T-helper 2 cell treated with Interferon-gamma antibody and Interleukin-4, amounts not matched to agents 5 μg/mL and 100 μg/mL, for 36 hours (primary cell): ENCODE results near the gene OR5B21.

Experiments
- DNase-seq: peaks from one replicate; pipeline ENCODE4 v3.0.0; 2021; ENCODE audit warnings: low spot score
- H3K27ac Mint-ChIP-seq: one replicate; pipeline ENCODE4 v1.8.0; 2021; ENCODE audit warnings: mild to moderate bottlenecking, mixed read lengths
- H3K27me3 Mint-ChIP-seq: one replicate; pipeline ENCODE4 v1.8.0; 2021; ENCODE audit warnings: low read depth, mixed read lengths
- H3K36me3 Mint-ChIP-seq: one replicate; pipeline ENCODE4 v1.8.0; 2021; ENCODE audit warnings: low read depth, mixed read lengths
- H3K4me1 Mint-ChIP-seq: one replicate; pipeline ENCODE4 v1.8.0; 2021; ENCODE audit warnings: low read depth, mixed read lengths
- H3K4me3 Mint-ChIP-seq: one replicate; pipeline ENCODE4 v1.8.0; 2022; ENCODE audit warnings: mild to moderate bottlenecking, moderate library complexity, mixed read lengths
- H3K9me3 Mint-ChIP-seq: one replicate; pipeline ENCODE4 v1.8.0; 2021; ENCODE audit warnings: mixed read lengths

Gene OR5B21

GRCh38 chr11:58508005-58508404 lies at the start of gene OR5B21:
Gene OR5B21 (minus strand): TSS chr11:58508105. CDS start chr11:58508105, 0 bp downstream.
- Mint-ChIP-seq H3K4me1 (no peaks in the 10 kb centered on the region), H3K27ac (no peak within 1 kb of the TSS)

GRCh38 chr11:58549644-58550043 lies 41.7 kb upstream of the OR5B21 start:
- Mint-ChIP-seq H3K27ac (no peak overlapping the region), H3K36me3 (peaks cover 83% of the 10 kb centered on the region), H3K4me1 (peaks cover 6% of the 10 kb centered on the region), H3K4me3 (no peak overlapping the region), H3K27me3 (no peaks in the 10 kb centered on the region), H3K9me3 (no peaks in the 10 kb centered on the region)
- no peak for DNase-seq

More at GRCh38 chr11:58508005-58508404, at the start of gene OR5B21:
- peaks cover 2% of the 10 kb centered on the region for H3K36me3 Mint-ChIP-seq
- no peak for DNase-seq
- no peaks in the 10 kb centered on the region for H3K27me3 Mint-ChIP-seq
- H3K4me3 Mint-ChIP-seq: no peak within 1 kb of the TSS
- H3K9me3 Mint-ChIP-seq: no peaks in the 10 kb centered on the region

GRCh38 chr11:58546841-58547240 lies 38.9 kb upstream of the OR5B21 start:
- Mint-ChIP-seq H3K27ac (no peak overlapping the region), H3K4me1 (peaks cover 4% of the 10 kb centered on the region), H3K36me3 (peaks cover 74% of the 10 kb centered on the region), H3K4me3 (no peak overlapping the region), H3K27me3 (no peaks in the 10 kb centered on the region), H3K9me3 (no peaks in the 10 kb centered on the region)
- no peak for DNase-seq

GRCh38 chr11:58531865-58532341 lies 24.0 kb upstream of the OR5B21 start:
- Mint-ChIP-seq H3K36me3 (peaks cover 87% of the 10 kb centered on the region), H3K4me3 (no peak overlapping the region), H3K27ac (no peak overlapping the region)

GRCh38 chr11:58530236-58530635 lies 22.3 kb upstream of the OR5B21 start:
- H3K27ac Mint-ChIP-seq: no peak overlapping the region
- no peaks in the 10 kb centered on the region for H3K9me3 Mint-ChIP-seq
- H3K4me1 Mint-ChIP-seq: peaks cover 35% of the 10 kb centered on the region
- DNase-seq: no peak
- no peaks in the 10 kb centered on the region for H3K27me3 Mint-ChIP-seq
- H3K4me3 Mint-ChIP-seq: peak overlapping the region; percentile 7
- H3K36me3 Mint-ChIP-seq: peaks cover 77% of the 10 kb centered on the region

More at GRCh38 chr11:58531865-58532341, 24.0 kb upstream of the OR5B21 start:
- peaks cover 31% of the 10 kb centered on the region for H3K4me1 Mint-ChIP-seq
- H3K9me3 Mint-ChIP-seq: no peaks in the 10 kb centered on the region
- H3K27me3 Mint-ChIP-seq: no peaks in the 10 kb centered on the region
- no peak for DNase-seq

- Mint-ChIP-seq H3K4me1 (peaks cover 46% of the 10 kb centered on the region), H3K36me3 (peaks cover 57% of the 10 kb centered on the region), H3K27me3 (no peaks in the 10 kb centered on the region), H3K27ac (no peak overlapping the region), H3K4me3 (no peak overlapping the region), H3K9me3 (no peaks in the 10 kb centered on the region)
- no peak for DNase-seq
Measured at GRCh38 chr11:58527429-58527828, 19.5 kb upstream of the OR5B21 start.

GRCh38 chr11:58526721-58527120 lies 18.8 kb upstream of the OR5B21 start:
- Mint-ChIP-seq H3K4me3 (no peak overlapping the region), H3K36me3 (peaks cover 57% of the 10 kb centered on the region), H3K4me1 (peaks cover 53% of the 10 kb centered on the region), H3K27me3 (no peaks in the 10 kb centered on the region), H3K9me3 (no peaks in the 10 kb centered on the region), H3K27ac (peak overlapping the region; percentile 7)
- no peak for DNase-seq

- peak; percentile 17 for DNase-seq
- H3K36me3 Mint-ChIP-seq: peaks cover 45% of the 10 kb centered on the region
- peak overlapping the region; percentile 80 for H3K4me3 Mint-ChIP-seq
- peak overlapping the region; percentile 81 for H3K27ac Mint-ChIP-seq
- H3K27me3 Mint-ChIP-seq: no peaks in the 10 kb centered on the region
- H3K9me3 Mint-ChIP-seq: no peaks in the 10 kb centered on the region
- H3K4me1 Mint-ChIP-seq: peaks cover 46% of the 10 kb centered on the region
Measured at GRCh38 chr11:58525037-58525614, 17.2 kb upstream of the OR5B21 start.

GRCh38 chr11:58524232-58525036 lies 16.5 kb upstream of the OR5B21 start:
- Mint-ChIP-seq H3K4me1 (peaks cover 46% of the 10 kb centered on the region), H3K9me3 (no peaks in the 10 kb centered on the region), H3K4me3 (peak overlapping the region; percentile 80), H3K27me3 (no peaks in the 10 kb centered on the region), H3K36me3 (peaks cover 39% of the 10 kb centered on the region), H3K27ac (peak overlapping the region; percentile 81)
- peak; percentile 42 for DNase-seq

GRCh38 chr11:58513747-58514367 lies 6.0 kb upstream of the OR5B21 start:
- no peak for DNase-seq
- H3K36me3 Mint-ChIP-seq: no peaks in the 10 kb centered on the region
- H3K4me1 Mint-ChIP-seq: peaks cover 3% of the 10 kb centered on the region
- H3K27me3 Mint-ChIP-seq: no peaks in the 10 kb centered on the region
- no peaks in the 10 kb centered on the region for H3K9me3 Mint-ChIP-seq
- no peak overlapping the region for H3K27ac Mint-ChIP-seq
- no peak overlapping the region for H3K4me3 Mint-ChIP-seq

- no peaks in the 10 kb centered on the region for H3K36me3 Mint-ChIP-seq
- peaks cover 3% of the 10 kb centered on the region for H3K4me1 Mint-ChIP-seq
- no peak overlapping the region for H3K4me3 Mint-ChIP-seq
- DNase-seq: no peak
- no peak overlapping the region for H3K27ac Mint-ChIP-seq
- no peaks in the 10 kb centered on the region for H3K9me3 Mint-ChIP-seq
- H3K27me3 Mint-ChIP-seq: no peaks in the 10 kb centered on the region
Measured at GRCh38 chr11:58511636-58512035, 3.7 kb upstream of the OR5B21 start.

- H3K4me1 Mint-ChIP-seq: no peaks in the 10 kb centered on the region
- H3K4me3 Mint-ChIP-seq: no peak overlapping the region
- H3K36me3 Mint-ChIP-seq: no peaks in the 10 kb centered on the region
- no peak overlapping the region for H3K27ac Mint-ChIP-seq
- DNase-seq: no peak
- no peaks in the 10 kb centered on the region for H3K9me3 Mint-ChIP-seq
- no peaks in the 10 kb centered on the region for H3K27me3 Mint-ChIP-seq
Measured at GRCh38 chr11:58509748-58510147, 1.8 kb upstream of the OR5B21 start.

- Mint-ChIP-seq H3K9me3 (no peaks in the 10 kb centered on the region), H3K4me3 (no peak overlapping the region), H3K27ac (no peak overlapping the region), H3K36me3 (no peaks in the 10 kb centered on the region), H3K4me1 (no peaks in the 10 kb centered on the region), H3K27me3 (no peaks in the 10 kb centered on the region)
- no peak for DNase-seq
Measured at GRCh38 chr11:58508814-58509213, 909 bp upstream of the OR5B21 start.

- Mint-ChIP-seq H3K9me3 (no peaks in the 10 kb centered on the region), H3K27ac (no peak overlapping the region), H3K27me3 (no peaks in the 10 kb centered on the region), H3K4me3 (no peak overlapping the region), H3K4me1 (no peaks in the 10 kb centered on the region), H3K36me3 (peaks cover 2% of the 10 kb centered on the region)
- no peak for DNase-seq
Measured at GRCh38 chr11:58507355-58507754, 550 bp downstream of the OR5B21 start.
